Measurements from ENCODE around the gene FGFRL1.

DNA sequence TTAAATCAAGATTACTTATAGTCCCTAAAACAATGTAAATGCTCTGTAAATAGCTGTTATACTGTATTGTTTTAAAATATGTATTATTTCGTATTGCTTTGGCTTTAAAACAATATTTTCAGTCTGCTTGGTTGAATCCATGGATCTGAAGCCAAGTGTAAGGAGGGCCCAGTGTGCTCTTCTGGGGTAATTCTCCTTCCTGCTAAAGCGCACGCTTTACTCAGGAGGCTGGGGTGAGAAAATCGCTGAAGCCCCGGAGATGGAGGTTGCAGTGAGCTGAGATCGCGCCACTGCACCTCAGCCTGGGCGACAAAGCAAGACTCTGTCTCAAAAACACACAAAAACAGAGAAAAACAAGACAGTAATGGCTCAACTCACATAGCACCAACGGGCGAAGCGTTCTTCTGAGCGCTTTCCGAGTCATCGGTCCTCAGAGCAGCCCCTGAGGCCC lies 25.0 kb upstream of the FGFRL1 start:
- TF ChIP-seq POLR2A (IDR thresholded peaks at IDR 0.05; ENCODE audit: low read depth, low read length) (no peak), POLR2AphosphoS5 (IDR thresholded peaks at IDR 0.05; ENCODE audit: low read depth, low read length) (no peak)

All from GM12891 (cell line).